Vagina (tissue), 2 donors: ENCODE results near the gene ANAPC4. TPM values are rescaled to one million over a fixed set of nuclear protein-coding genes. Genes with fewer than 3 reads are reported as not detected.

Experiments
- DNase-seq, 2 donors: peaks; one replicate each; pipeline ENCODE4 v3.0.0-alpha.2; 2017; ENCODE audit errors: extremely low spot score in 2 of 2
- H3K27ac ChIP-seq: fragments of 200-600 bp; sonication (generic); one replicate; pipeline ENCODE4 v1.5.1; 2019
- H3K27me3 ChIP-seq: fragments of 200-600 bp; sonication (generic); one replicate; pipeline ENCODE4 v1.5.1; 2019
- H3K36me3 ChIP-seq, 2 donors: fragments of 200-600 bp; sonication (generic); one replicate each; pipeline ENCODE4 v1.5.1; 2017 to 2019
- H3K4me1 ChIP-seq: fragments of 200-600 bp; sonication (generic); one replicate; pipeline ENCODE4 v1.5.1; 2019
- H3K4me3 ChIP-seq, 2 donors: fragments of 200-600 bp; sonication (generic); 1 replicate in 1 of 2; 2 replicates in 1 of 2; pipeline ENCODE4 v1.5.1; 2016 to 2019
- H3K9me3 ChIP-seq: fragments of 200-600 bp; sonication (generic); one replicate; pipeline ENCODE4 v1.5.1; 2019
- POLR2A ChIP-seq, 2 donors: fragments of 450-650 bp; IDR thresholded peaks; one replicate each; pipeline ENCODE4 v1.6.1; 2017; ENCODE audit warnings: antibody characterized with exemption in 2 of 2, mild to moderate bottlenecking in 2 of 2, moderate library complexity in 2 of 2
- POLR2AphosphoS5 ChIP-seq, 2 donors: sonication (generic); formaldehyde crosslinking; IDR thresholded peaks; one replicate each; pipeline ENCODE4 v1.9.0; 2017; ENCODE audit warnings: antibody characterized with exemption in 2 of 2, mild to moderate bottlenecking in 2 of 2, low read depth in 1 of 2; ENCODE audit not compliant: insufficient read depth in 1 of 2
- intact Hi-C: fragments of 100-400 bp; cut with DNase I; formaldehyde crosslinking; loops from one replicate; pipeline ENCODE4 v1.15.1; 2023
- total RNA-seq: library from RNA; depleted of rRNA; stranded (reverse); fragments of >200 nt; gene quantifications from one replicate; pipeline ENCODE4 v1.2.3, GENCODE V29; 2016
- TF ChIP-seq, protein P1 (sequence below), 3 experiments: fragments of 450-650 bp in 2 of 3; fragments of 200-600 bp in 1 of 3; sonication (generic) in 1 of 3; IDR thresholded peaks; one replicate each; pipeline ENCODE4 v1.5.1; 2017 to 2019; ENCODE audit warnings: antibody characterized with exemption in 3 of 3, mild to moderate bottlenecking in 2 of 3, moderate library complexity in 2 of 3

ANAPC4 gene
- total RNA-seq, 1 donor from 2014 or later = 33.6 TPM

DNA sequence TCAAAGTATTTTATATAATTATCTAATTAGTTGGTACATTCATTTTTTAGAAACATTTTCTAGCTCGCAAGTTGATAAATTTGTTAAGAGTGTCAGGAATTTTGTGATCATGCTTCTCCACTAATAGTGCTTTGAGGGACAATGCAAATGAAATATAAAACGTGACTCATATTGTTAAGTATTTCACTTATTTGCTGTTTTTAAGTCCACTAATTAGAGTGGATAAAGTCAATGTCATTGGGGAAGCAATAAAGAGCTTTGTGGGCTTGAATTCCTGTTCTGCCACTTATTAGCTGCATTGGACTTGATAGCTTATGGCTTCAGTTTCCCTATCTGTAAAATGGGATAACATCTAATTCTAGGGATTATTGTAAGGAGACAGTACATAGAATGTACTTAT lies 26.5 kb upstream of the ANAPC4 start:
- H3K4me3 ChIP-seq = no peak overlapping the region
- H3K4me1 ChIP-seq = no peaks in the 10 kb centered on the region
- no peaks in the 10 kb centered on the region for H3K36me3 ChIP-seq
- TF ChIP-seq, protein P1, sequence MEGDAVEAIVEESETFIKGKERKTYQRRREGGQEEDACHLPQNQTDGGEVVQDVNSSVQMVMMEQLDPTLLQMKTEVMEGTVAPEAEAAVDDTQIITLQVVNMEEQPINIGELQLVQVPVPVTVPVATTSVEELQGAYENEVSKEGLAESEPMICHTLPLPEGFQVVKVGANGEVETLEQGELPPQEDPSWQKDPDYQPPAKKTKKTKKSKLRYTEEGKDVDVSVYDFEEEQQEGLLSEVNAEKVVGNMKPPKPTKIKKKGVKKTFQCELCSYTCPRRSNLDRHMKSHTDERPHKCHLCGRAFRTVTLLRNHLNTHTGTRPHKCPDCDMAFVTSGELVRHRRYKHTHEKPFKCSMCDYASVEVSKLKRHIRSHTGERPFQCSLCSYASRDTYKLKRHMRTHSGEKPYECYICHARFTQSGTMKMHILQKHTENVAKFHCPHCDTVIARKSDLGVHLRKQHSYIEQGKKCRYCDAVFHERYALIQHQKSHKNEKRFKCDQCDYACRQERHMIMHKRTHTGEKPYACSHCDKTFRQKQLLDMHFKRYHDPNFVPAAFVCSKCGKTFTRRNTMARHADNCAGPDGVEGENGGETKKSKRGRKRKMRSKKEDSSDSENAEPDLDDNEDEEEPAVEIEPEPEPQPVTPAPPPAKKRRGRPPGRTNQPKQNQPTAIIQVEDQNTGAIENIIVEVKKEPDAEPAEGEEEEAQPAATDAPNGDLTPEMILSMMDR (IDR thresholded peaks at IDR 0.05) = no peak
- TF ChIP-seq POLR2A (IDR thresholded peaks at IDR 0.05) = no peak
- no peak for TF ChIP-seq POLR2AphosphoS5 (IDR thresholded peaks at IDR 0.05; ENCODE audit: insufficient read depth in 1 of 2, low read depth in 1 of 2)
- no peaks in the 10 kb centered on the region for H3K9me3 ChIP-seq
- no peaks in the 10 kb centered on the region for H3K27me3 ChIP-seq
- no peak overlapping the region for H3K27ac ChIP-seq
- intact Hi-C loops = no loop called here
- no peak for DNase-seq

DNA sequence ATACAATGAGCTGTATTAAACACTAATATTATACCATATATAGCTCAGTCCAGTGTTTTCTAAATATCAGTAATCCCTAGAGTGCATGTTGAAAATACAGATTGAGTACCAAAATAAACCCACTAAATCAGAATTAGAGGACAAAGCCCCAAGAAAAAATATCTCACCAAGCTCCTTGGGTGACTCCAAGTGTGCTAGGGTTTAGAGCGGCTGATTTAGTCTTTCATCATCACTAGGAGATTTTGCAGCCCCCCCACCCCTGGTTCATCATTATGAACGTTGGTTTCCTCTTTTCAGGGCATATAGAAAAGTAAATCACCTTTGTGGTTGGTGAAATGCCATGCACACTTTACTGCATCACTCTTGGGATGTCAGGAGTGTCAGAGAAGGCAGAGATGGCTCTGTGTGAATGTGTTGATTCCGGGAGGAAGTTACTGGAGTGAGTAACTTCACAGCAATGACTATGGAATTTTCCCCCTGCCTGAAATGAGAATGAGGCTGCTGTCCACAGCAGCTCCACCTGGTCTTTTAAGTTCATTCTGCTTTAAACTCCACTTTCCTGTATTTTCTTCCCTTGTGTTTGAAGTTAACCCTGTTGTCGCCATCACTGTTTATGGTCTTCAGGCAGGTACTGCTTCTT lies 25.2 kb upstream of the ANAPC4 start:
- no peak overlapping the region for H3K27ac ChIP-seq
- intact Hi-C loops = no loop called here
- no peaks in the 10 kb centered on the region for H3K4me1 ChIP-seq
- no peak overlapping the region for H3K4me3 ChIP-seq
- TF ChIP-seq, protein P1 (IDR thresholded peaks at IDR 0.05) = no peak
- TF ChIP-seq POLR2AphosphoS5 (IDR thresholded peaks at IDR 0.05; ENCODE audit: insufficient read depth in 1 of 2, low read depth in 1 of 2) = no peak
- no peak for TF ChIP-seq POLR2A (IDR thresholded peaks at IDR 0.05)
- H3K27me3 ChIP-seq = no peaks in the 10 kb centered on the region
- no peak for DNase-seq
- no peaks in the 10 kb centered on the region for H3K9me3 ChIP-seq
- H3K36me3 ChIP-seq = no peaks in the 10 kb centered on the region

DNA sequence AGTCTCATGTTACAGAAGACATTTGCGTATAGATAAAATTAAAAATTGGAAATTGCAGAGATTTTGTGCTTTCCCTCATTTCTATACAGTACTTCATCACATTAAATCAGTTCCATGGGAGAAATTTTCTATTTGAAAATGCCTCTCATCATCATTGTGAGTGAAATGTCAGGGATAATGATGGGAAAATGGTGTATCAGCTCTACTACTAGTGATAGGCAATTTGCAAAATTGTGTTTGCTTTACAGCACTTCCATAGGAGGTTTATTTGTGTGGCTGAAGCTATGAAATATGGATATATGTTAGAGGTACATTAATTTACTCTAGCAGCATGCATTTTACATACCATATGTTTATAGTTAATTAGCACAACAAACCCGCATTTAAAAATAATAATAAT lies 21.0 kb upstream of the ANAPC4 start:
- Histone ChIP-seq H3K9me3 (no peaks in the 10 kb centered on the region), H3K36me3 (no peaks in the 10 kb centered on the region), H3K27ac (no peak overlapping the region), H3K27me3 (no peaks in the 10 kb centered on the region), H3K4me1 (no peaks in the 10 kb centered on the region), H3K4me3 (no peak overlapping the region)
- no peak for DNase-seq
- TF ChIP-seq, protein P1 (IDR thresholded peaks at IDR 0.05) = no peak
- TF ChIP-seq POLR2A (IDR thresholded peaks at IDR 0.05) = no peak
- TF ChIP-seq POLR2AphosphoS5 (IDR thresholded peaks at IDR 0.05; ENCODE audit: insufficient read depth in 1 of 2, low read depth in 1 of 2) = no peak
- intact Hi-C loops = no loop called here

DNA sequence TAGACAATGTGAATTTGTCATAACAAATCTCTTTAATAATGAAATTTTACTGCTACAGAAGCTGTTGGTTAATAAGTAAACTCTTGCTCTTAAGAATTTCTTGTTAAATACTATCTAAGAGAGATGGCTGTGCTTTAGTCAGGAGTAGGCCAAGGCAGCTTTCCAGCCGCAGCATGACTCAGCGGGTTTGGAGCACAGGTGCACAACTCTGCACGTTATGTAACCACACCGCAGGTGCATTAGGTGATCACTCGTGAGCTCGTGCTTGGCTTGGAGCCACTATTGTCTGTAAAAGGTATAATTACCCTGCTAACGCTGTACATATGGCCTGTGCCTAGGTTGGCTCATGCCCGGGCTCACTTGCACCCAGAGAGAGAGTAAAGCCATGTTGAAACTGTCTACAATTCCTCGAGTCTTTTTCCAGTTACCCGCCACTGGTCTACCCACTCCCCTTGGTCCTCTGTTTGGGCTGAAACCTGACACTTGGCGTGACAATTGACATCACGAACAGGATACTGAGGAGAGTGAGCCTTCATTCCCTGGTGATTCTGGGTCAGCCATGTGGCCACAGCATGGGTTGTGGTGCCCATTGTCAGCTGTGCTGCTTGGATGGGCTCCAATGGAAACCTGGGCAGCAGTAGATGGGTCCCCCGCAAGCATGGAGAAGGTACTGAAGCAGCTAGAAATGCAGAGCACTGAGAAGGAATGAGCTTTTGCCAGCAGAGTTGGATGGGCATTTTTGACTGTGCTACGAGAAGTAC lies 18.4 kb upstream of the ANAPC4 start:
- TF ChIP-seq POLR2A (IDR thresholded peaks at IDR 0.05) (no peak), POLR2AphosphoS5 (IDR thresholded peaks at IDR 0.05; ENCODE audit: insufficient read depth in 1 of 2, low read depth in 1 of 2) (no peak)
- TF ChIP-seq, protein P1 (IDR thresholded peaks at IDR 0.05) = no peak
- no peak for DNase-seq
- Histone ChIP-seq H3K9me3 (no peaks in the 10 kb centered on the region), H3K4me3 (no peak overlapping the region), H3K4me1 (no peaks in the 10 kb centered on the region), H3K27ac (no peak overlapping the region), H3K27me3 (no peaks in the 10 kb centered on the region), H3K36me3 (peaks cover 0 to 7% of the 10 kb centered on the region in 2 donors)
- intact Hi-C loops = no loop called here

DNA sequence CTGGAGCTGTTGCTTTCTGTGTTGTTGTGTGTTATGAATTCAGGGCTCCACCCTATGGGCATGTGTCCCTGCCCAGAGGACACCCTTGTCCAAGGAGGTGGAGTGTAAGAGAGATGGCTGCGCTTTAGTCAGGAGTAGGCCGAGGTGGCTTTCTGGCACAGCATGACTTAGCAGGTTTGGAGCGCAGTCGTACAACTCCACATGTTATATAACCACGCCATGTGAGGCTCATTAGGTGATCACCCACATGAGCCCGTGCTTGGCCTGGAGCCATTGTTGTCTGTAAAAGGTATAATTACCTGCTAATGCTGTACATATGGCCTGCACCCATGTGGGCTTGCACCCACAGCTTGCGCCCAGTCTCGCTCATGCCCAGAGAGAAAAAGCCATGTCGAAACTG lies 15.8 kb upstream of the ANAPC4 start:
- TF ChIP-seq, protein P1 (IDR thresholded peaks at IDR 0.05) = no peak
- TF ChIP-seq POLR2A (IDR thresholded peaks at IDR 0.05) (no peak), POLR2AphosphoS5 (IDR thresholded peaks at IDR 0.05; ENCODE audit: insufficient read depth in 1 of 2, low read depth in 1 of 2) (no peak)
- Histone ChIP-seq H3K4me3 (no peak overlapping the region), H3K36me3 (peaks cover 0 to 18% of the 10 kb centered on the region in 2 donors), H3K4me1 (no peaks in the 10 kb centered on the region), H3K27me3 (no peaks in the 10 kb centered on the region), H3K27ac (no peak overlapping the region), H3K9me3 (no peaks in the 10 kb centered on the region)
- DNase-seq = no peak
- intact Hi-C loops = no loop called here
